Measurements from ENCODE around the gene TRAK1.

TRAK1 gene

GRCh38 chr3:42149975-42150374 lies 58.8 kb downstream of the TRAK1 start:
- H3K27me3 ChIP-seq (ENCODE audit: control insufficient read depth in 1 of 2, insufficient read depth in 2 of 2, low read length in 2 of 2) = no peaks in the 10 kb centered on the region
- H3K9me3 ChIP-seq (ENCODE audit: control insufficient read depth in 1 of 2, low read length in 2 of 2) = no peaks in the 10 kb centered on the region
- H3K36me3 ChIP-seq (ENCODE audit: control insufficient read depth in 1 of 2, insufficient read depth in 2 of 2, low read length in 2 of 2) = no peaks in the 10 kb centered on the region
- no peak overlapping the region for H3K4me3 ChIP-seq (ENCODE audit: low read depth in 1 of 2, low read length in 2 of 2)
- peak overlapping the region in 1 of 2 donors; percentile 35 for H3K9ac ChIP-seq (ENCODE audit: low read depth in 1 of 2, low read length in 2 of 2)
- no peak overlapping the region for H3K27ac ChIP-seq (ENCODE audit: low read depth, low read length)
- H3K4me1 ChIP-seq (ENCODE audit: control insufficient read depth in 1 of 2, insufficient read depth in 2 of 2, low read length in 2 of 2) = peaks cover 28 to 30% of the 10 kb centered on the region in 2 donors

- Histone ChIP-seq H3K27ac (ENCODE audit: low read depth, low read length) (no peak overlapping the region), H3K9ac (ENCODE audit: low read depth in 1 of 2, low read length in 2 of 2) (no peak overlapping the region), H3K9me3 (ENCODE audit: control insufficient read depth in 1 of 2, low read length in 2 of 2) (no peaks in the 10 kb centered on the region), H3K4me3 (ENCODE audit: low read depth in 1 of 2, low read length in 2 of 2) (no peak overlapping the region), H3K27me3 (ENCODE audit: control insufficient read depth in 1 of 2, insufficient read depth in 2 of 2, low read length in 2 of 2) (no peaks in the 10 kb centered on the region), H3K36me3 (ENCODE audit: control insufficient read depth in 1 of 2, insufficient read depth in 2 of 2, low read length in 2 of 2) (no peaks in the 10 kb centered on the region), H3K4me1 (ENCODE audit: control insufficient read depth in 1 of 2, insufficient read depth in 2 of 2, low read length in 2 of 2) (peaks cover 28 to 30% of the 10 kb centered on the region in 2 donors)
Measured at GRCh38 chr3:42151596-42152168, 60.5 kb downstream of the TRAK1 start.

DNA sequence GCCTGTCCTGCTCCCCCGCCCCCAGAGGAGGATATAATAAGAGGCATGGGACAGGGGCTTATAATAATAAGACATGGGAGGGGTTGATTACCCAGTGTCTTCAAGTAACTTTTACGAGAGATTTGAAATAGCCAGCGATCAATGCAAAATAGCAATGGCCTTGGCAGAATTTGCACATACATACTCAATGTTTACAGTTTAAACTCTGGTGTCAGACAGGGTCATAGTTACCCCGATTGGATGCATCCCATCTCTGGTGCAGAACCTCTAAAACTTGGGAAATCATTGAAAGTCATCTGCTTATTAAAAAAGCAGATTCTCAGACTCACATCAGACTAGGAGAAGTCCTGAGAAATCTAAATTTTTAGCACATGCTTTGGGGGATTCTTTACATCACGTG lies 61.0 kb downstream of the TRAK1 start:
- H3K9me3 ChIP-seq (ENCODE audit: control insufficient read depth in 1 of 2, low read length in 2 of 2) = no peaks in the 10 kb centered on the region
- H3K36me3 ChIP-seq (ENCODE audit: control insufficient read depth in 1 of 2, insufficient read depth in 2 of 2, low read length in 2 of 2) = no peaks in the 10 kb centered on the region
- H3K9ac ChIP-seq (ENCODE audit: low read depth in 1 of 2, low read length in 2 of 2) = no peak overlapping the region
- no peak overlapping the region for H3K27ac ChIP-seq (ENCODE audit: low read depth, low read length)
- H3K27me3 ChIP-seq (ENCODE audit: control insufficient read depth in 1 of 2, insufficient read depth in 2 of 2, low read length in 2 of 2) = no peaks in the 10 kb centered on the region
- no peak overlapping the region for H3K4me3 ChIP-seq (ENCODE audit: low read depth in 1 of 2, low read length in 2 of 2)
- peaks cover 28 to 30% of the 10 kb centered on the region in 2 donors for H3K4me1 ChIP-seq (ENCODE audit: control insufficient read depth in 1 of 2, insufficient read depth in 2 of 2, low read length in 2 of 2)

DNA sequence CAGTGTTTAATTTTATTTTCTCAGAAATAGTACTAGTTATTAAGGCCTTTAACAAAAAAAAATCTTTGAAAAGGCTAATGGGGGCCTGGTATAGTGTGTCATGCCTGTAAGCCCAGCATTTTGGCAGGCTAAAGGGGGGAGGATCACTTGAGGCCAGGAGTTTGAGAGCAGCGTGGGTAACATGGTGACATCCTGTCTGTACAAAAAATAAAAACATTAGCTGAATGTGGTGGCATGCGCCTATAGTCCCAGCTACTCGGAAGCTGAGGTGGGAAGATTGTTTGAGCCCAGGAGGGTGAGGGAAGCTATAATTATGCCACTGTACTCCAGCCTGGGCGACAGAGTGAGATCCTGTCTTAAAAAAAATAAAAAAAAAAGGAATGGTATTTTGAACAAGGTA lies 61.9 kb downstream of the TRAK1 start:
- H3K4me3 ChIP-seq (ENCODE audit: low read depth in 1 of 2, low read length in 2 of 2) = no peak overlapping the region
- no peaks in the 10 kb centered on the region for H3K36me3 ChIP-seq (ENCODE audit: control insufficient read depth in 1 of 2, insufficient read depth in 2 of 2, low read length in 2 of 2)
- H3K27me3 ChIP-seq (ENCODE audit: control insufficient read depth in 1 of 2, insufficient read depth in 2 of 2, low read length in 2 of 2) = no peaks in the 10 kb centered on the region
- no peak overlapping the region for H3K27ac ChIP-seq (ENCODE audit: low read depth, low read length)
- no peaks in the 10 kb centered on the region for H3K9me3 ChIP-seq (ENCODE audit: control insufficient read depth in 1 of 2, low read length in 2 of 2)
- peaks cover 25 to 26% of the 10 kb centered on the region in 2 donors for H3K4me1 ChIP-seq (ENCODE audit: control insufficient read depth in 1 of 2, insufficient read depth in 2 of 2, low read length in 2 of 2)
- H3K9ac ChIP-seq (ENCODE audit: low read depth in 1 of 2, low read length in 2 of 2) = no peak overlapping the region

DNA sequence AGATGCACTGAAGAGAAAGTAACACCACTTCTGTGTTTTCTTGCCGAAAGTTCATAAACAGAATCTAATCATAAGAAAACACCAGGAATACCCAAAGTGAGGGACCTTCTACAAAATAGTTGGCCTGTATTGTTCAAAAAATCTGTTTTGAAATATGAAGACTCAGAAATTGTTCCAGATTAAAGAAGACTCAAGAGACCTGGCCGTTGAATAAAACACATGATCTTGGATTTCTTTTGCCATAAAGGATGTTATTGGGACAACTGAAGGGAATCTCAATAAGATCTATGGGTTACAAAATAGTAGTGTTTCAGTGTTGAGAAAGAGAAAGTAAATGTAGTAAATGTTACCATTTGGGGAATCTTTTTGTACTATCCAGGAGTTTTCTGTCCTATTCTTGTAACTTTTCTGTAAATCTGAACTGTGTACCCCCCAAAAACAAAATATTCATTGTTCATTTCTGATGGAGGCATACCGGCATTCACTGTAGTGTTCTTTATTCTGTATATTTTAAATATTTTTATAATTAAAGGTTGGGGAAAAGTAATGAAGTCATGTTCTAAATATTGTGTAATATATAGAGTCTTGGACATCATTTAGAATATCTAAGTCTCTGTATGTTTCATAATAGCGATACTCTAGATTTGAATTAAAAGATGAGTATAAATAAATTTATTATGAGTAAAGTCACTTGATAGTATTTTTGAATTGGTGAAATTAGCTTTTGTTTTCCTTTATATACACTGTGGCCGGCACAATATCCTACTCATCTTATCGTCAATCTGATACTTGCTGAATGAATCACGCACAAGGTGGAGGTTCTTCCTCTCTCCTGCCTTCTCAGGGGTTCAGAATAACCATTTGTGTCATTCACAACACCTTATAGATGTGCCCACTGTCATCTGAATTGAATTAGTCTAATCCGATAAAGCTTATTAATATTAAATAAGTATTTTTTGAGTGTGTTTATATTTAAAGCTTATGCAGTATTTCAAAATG lies 66.7 kb downstream of the TRAK1 start:
- H3K4me1 ChIP-seq (ENCODE audit: control insufficient read depth in 1 of 2, insufficient read depth in 2 of 2, low read length in 2 of 2) = peaks cover 14 to 17% of the 10 kb centered on the region in 2 donors

GRCh38 chr3:42159147-42159546 lies 68.0 kb downstream of the TRAK1 start:
- H3K27ac ChIP-seq (ENCODE audit: low read depth, low read length) = no peak overlapping the region
- no peaks in the 10 kb centered on the region for H3K9me3 ChIP-seq (ENCODE audit: control insufficient read depth in 1 of 2, low read length in 2 of 2)
- H3K4me3 ChIP-seq (ENCODE audit: low read depth in 1 of 2, low read length in 2 of 2) = peak overlapping the region; percentile 50 to 66
- H3K4me1 ChIP-seq (ENCODE audit: control insufficient read depth in 1 of 2, insufficient read depth in 2 of 2, low read length in 2 of 2) = peaks cover 22 to 25% of the 10 kb centered on the region in 2 donors
- H3K9ac ChIP-seq (ENCODE audit: low read depth in 1 of 2, low read length in 2 of 2) = peak overlapping the region; percentile 9 to 87
- H3K36me3 ChIP-seq (ENCODE audit: control insufficient read depth in 1 of 2, insufficient read depth in 2 of 2, low read length in 2 of 2) = no peaks in the 10 kb centered on the region
- H3K27me3 ChIP-seq (ENCODE audit: control insufficient read depth in 1 of 2, insufficient read depth in 2 of 2, low read length in 2 of 2) = no peaks in the 10 kb centered on the region

More for the DNA sequence above, 66.7 kb downstream of the TRAK1 start:
- no peak overlapping the region for H3K9ac ChIP-seq (ENCODE audit: low read depth in 1 of 2, low read length in 2 of 2)
- H3K4me3 ChIP-seq (ENCODE audit: low read depth in 1 of 2, low read length in 2 of 2) = no peak overlapping the region
- no peaks in the 10 kb centered on the region for H3K27me3 ChIP-seq (ENCODE audit: control insufficient read depth in 1 of 2, insufficient read depth in 2 of 2, low read length in 2 of 2)
- no peaks in the 10 kb centered on the region for H3K36me3 ChIP-seq (ENCODE audit: control insufficient read depth in 1 of 2, insufficient read depth in 2 of 2, low read length in 2 of 2)
- H3K9me3 ChIP-seq (ENCODE audit: control insufficient read depth in 1 of 2, low read length in 2 of 2) = no peaks in the 10 kb centered on the region
- H3K27ac ChIP-seq (ENCODE audit: low read depth, low read length) = no peak overlapping the region

GRCh38 chr3:42159706-42160472 lies 68.7 kb downstream of the TRAK1 start:
- H3K27me3 ChIP-seq (ENCODE audit: control insufficient read depth in 1 of 2, insufficient read depth in 2 of 2, low read length in 2 of 2) = no peaks in the 10 kb centered on the region
- H3K4me3 ChIP-seq (ENCODE audit: low read depth in 1 of 2, low read length in 2 of 2) = peak overlapping the region; percentile 66 to 69
- H3K9ac ChIP-seq (ENCODE audit: low read depth in 1 of 2, low read length in 2 of 2) = peak overlapping the region; percentile 68 to 87
- H3K9me3 ChIP-seq (ENCODE audit: control insufficient read depth in 1 of 2, low read length in 2 of 2) = no peaks in the 10 kb centered on the region
- peaks cover 29 to 32% of the 10 kb centered on the region in 2 donors for H3K4me1 ChIP-seq (ENCODE audit: control insufficient read depth in 1 of 2, insufficient read depth in 2 of 2, low read length in 2 of 2)
- peak overlapping the region; percentile 67 for H3K27ac ChIP-seq (ENCODE audit: low read depth, low read length)
- no peaks in the 10 kb centered on the region for H3K36me3 ChIP-seq (ENCODE audit: control insufficient read depth in 1 of 2, insufficient read depth in 2 of 2, low read length in 2 of 2)

DNA sequence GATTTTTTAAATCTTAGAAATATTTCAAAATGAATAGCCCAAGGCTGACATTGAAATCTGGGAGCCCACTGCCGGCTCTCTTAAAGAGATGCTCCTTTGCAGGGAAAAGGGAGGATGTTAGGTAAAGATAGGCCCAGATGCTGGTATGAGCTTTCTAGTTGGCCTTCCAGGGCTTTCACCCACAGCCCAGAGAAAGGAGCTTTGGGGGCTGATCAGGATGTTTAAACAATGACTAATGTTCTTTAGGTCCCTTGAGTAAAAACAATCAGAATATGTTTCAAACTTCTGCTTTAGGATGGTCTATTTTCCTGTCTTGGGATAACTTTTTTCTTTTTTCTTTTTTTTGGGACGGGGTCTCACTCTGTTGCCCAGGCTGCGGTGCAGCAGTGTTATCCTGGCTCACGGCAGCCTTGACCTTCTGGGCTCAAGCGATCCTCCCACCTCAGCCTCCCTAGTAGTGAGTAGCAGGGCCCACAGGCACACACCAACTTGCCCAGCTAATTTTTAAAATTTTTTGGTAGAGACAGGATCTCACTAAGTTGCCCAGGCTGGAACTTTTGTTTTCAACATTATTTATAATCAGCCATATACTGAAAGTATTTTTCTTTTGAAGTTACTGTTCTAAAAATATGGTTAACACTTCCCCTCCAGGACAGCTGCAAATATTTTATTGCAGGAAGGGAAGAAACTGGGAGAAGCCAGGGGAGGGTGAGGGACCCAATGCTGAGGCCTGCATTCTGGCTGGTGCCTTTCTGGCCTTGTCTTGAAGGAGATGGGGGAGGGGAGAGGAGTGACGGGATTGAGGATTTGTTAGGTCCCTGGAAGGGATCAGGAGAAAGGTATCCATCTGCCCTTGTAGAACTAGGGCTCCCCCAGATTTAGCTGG lies 70.1 kb downstream of the TRAK1 start:
- Histone ChIP-seq H3K27ac (ENCODE audit: low read depth, low read length) (no peak overlapping the region), H3K27me3 (ENCODE audit: control insufficient read depth in 1 of 2, insufficient read depth in 2 of 2, low read length in 2 of 2) (no peaks in the 10 kb centered on the region), H3K9ac (ENCODE audit: low read depth in 1 of 2, low read length in 2 of 2) (peak overlapping the region in 1 of 2 donors; percentile 87), H3K4me3 (ENCODE audit: low read depth in 1 of 2, low read length in 2 of 2) (peak overlapping the region in 1 of 2 donors; percentile 53), H3K9me3 (ENCODE audit: control insufficient read depth in 1 of 2, low read length in 2 of 2) (no peaks in the 10 kb centered on the region), H3K4me1 (ENCODE audit: control insufficient read depth in 1 of 2, insufficient read depth in 2 of 2, low read length in 2 of 2) (peaks cover 42 to 45% of the 10 kb centered on the region in 2 donors), H3K36me3 (ENCODE audit: control insufficient read depth in 1 of 2, insufficient read depth in 2 of 2, low read length in 2 of 2) (no peaks in the 10 kb centered on the region)

DNA sequence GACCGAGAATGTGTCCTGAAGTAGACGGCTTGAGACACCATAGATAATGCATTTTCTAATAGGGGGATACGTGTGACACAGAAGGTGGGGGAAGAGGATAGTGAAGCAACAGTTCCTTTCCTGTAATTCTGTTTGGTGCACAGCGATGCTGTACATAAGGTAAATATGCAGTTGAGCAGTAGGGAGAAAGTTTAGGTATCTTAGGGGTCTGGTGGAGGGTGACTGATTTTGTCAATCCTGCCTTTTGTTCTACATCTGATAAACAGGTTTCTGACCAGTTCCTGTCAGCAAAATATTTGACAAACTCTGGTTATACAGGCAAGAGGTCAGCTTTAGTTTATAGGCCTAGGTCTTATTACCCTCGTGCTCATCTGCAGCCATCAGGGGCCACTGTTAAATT lies 71.3 kb downstream of the TRAK1 start:
- H3K4me1 ChIP-seq (ENCODE audit: control insufficient read depth in 1 of 2, insufficient read depth in 2 of 2, low read length in 2 of 2) = peaks cover 48 to 55% of the 10 kb centered on the region in 2 donors

More for the DNA sequence above, 71.3 kb downstream of the TRAK1 start:
- Histone ChIP-seq H3K27me3 (ENCODE audit: control insufficient read depth in 1 of 2, insufficient read depth in 2 of 2, low read length in 2 of 2) (no peaks in the 10 kb centered on the region), H3K9me3 (ENCODE audit: control insufficient read depth in 1 of 2, low read length in 2 of 2) (no peaks in the 10 kb centered on the region), H3K27ac (ENCODE audit: low read depth, low read length) (no peak overlapping the region), H3K9ac (ENCODE audit: low read depth in 1 of 2, low read length in 2 of 2) (no peak overlapping the region), H3K36me3 (ENCODE audit: control insufficient read depth in 1 of 2, insufficient read depth in 2 of 2, low read length in 2 of 2) (no peaks in the 10 kb centered on the region), H3K4me3 (ENCODE audit: low read depth in 1 of 2, low read length in 2 of 2) (no peak overlapping the region)
